Measurements from ENCODE around the gene PARP1.

The PARP1 gene

DNA sequence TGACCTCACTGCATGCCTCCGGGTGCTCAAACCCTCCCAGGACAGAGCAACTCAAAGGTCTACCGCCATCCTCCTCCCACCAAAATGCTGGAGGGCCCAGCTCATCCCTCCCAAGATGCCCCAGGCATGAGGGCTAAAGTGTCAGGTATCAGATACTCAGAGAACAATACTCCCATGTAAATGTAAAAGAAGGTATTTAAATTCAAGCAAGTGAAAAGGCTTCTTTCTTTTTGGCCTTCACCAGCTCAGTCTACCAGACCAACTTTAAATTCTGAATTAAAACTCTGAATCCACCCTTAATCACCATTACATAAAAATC lies 3.0 kb downstream of the PARP1 start:
- DNase-seq: no peak

DNA sequence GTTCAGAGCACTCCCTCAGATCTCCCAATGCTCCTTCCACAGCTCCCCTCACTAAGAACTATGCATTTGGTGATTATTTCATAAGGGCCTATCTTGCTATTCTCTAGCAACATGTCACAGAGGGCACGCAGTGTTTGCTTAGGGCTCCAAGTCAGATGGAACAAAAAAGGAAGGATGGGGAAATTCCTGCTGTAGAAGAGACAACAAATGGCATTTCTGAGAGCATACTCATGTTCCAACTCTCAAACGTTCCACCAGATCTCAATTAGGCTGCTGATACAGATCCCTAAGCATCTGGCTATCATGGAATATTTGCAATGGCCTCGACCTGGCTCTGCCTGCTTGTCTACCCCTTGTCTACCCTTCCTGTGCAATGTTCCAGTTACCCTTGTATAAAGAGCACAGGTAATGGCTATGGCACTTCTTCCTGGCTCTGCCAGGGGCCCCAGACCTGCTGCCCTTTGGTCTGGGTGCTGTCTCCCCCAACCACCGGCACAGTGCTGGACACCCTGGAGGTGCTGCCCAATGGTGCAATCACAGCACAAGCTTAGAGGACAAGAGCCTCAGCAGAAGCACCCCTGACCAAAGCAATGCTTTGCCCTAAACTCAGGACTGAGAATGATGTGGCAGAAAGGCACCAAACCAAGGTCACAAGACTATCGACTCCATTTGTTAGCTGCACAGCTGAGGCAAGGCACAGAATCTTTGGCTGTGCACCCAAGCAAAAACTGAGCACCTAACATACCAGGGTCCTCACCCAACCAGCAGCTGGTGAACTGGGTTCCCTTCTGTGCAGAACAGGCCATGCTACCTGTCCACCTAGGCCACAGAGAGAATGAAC lies 3.6 kb downstream of the PARP1 start:
- DNase-seq: no peak

GRCh38 chr1:226403201-226404034 lies 4.5 kb downstream of the PARP1 start:
- DNase-seq: no peak

GRCh38 chr1:226402739-226403165 lies 5.1 kb downstream of the PARP1 start:
- no peak for DNase-seq

- DNase-seq: no peak
Measured at GRCh38 chr1:226401355-226402303, 6.3 kb downstream of the PARP1 start.

DNA sequence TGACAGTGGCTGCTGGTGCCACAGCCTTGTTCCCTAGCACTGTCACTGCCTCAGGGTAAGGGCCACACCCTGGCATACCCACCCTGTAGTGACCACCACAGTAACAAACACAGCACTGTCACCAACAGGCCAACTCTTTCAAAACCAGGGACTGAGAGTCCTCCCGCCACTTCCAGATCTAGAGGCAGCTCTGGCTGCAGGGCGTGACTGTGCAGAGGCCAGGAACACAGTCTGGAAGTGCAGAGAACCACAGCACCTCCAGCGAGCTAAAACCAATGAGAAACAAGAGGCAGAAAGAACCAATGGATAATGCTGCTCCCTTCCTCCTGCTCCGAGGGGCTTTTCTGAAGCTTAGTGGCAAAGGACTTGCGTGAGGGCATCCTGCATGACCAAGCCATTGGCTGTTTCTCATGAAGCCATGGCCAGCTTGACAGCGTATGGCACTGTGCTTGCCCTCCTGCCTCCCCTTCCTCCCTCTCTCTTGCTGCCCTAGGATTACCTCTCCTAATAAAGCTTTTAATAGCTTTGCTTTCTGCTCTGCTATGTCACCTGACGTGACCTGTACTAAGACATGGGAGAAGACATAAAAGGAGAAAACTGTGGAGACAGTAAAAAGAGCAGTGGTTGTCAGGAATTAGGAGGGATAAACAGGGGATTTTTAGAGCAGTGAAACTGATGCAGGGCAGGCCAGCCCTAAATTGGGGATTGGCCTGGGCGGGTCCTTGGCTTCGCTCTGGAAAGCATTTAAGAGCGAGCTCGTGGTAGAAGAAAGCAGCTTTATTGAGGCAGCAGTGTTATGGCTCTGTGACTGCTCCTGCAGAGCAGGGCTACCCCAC lies 7.2 kb downstream of the PARP1 start:
- no peak for DNase-seq

DNA sequence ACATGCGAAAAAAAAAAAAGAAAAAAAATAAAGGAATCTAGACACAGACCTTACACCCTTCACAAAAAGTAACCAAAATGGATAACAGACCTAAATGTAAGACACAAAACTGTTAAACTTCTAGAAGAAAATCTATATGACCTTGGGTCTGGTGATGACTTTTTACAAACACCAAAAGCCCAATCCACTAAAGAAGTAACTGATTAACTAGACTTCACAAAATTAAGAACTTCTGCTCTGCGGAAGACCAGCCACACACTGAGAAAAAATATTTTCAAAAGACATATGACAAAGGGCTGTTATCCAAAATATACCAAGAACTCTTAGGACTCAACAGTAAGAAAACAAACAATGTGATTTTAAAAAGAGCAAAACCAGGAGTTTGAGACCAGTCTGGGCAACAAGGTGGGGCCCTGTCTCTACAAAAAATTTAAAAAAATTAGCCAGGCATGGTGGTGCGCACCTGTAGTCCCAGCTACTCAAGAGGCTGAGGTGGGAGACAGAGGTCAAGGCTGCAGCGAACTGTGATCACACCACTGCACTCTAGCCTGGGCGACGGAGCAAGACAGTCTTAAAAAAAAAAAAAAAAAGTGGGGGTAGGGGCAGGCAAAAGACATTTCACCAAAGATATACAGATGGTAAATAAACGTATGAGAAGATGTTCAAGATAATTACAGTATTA lies 9.8 kb downstream of the PARP1 start:
- no peak for DNase-seq

DNA sequence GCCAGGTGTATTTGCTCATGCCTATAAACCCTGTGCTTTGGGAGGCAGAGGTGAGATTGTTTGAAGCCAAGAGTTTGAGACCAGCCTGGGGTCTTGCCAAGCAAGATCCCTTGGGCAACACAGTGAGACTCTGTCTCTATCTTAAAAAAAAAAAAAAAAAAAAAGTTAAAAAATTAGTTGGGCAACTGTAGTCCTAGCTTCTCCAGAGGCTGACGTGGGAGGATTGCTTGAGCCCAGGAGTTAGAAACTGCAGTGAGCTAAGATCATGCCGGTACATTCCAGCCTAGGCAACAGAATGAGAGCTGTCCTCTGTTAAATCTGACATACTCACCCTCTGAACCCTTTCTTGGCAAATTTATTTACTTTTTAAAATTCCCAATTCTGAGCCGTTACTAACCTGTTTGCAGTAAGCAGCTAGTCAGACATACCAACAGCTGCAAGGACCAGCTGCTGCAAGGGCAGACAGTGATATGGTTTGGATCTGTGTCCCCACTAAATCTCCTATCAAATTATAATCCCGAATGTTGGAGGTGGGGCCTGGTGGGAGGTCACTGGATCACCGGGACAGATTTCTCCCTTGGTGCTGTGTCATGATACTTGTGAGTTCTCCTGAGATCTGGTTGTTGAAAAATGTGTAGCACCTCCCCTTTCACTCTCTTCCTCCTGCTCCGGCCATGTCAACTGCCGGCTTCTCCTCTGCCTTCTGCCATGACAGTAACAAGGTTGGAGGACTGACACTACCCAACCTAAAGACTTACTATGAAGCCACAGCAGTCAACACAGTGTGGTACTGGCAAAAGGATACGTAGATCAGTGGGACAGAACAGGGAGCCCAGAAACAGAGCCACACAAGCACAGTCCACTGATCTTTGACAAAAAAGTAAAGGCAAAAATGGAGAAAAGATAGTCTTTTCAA lies 10.6 kb downstream of the PARP1 start:
- no peak for DNase-seq

GRCh38 chr1:226395753-226396152 lies 12.1 kb downstream of the PARP1 start:
- no peak for DNase-seq

GRCh38 chr1:226394462-226394861 lies 13.4 kb downstream of the PARP1 start:
- no peak for DNase-seq

DNA sequence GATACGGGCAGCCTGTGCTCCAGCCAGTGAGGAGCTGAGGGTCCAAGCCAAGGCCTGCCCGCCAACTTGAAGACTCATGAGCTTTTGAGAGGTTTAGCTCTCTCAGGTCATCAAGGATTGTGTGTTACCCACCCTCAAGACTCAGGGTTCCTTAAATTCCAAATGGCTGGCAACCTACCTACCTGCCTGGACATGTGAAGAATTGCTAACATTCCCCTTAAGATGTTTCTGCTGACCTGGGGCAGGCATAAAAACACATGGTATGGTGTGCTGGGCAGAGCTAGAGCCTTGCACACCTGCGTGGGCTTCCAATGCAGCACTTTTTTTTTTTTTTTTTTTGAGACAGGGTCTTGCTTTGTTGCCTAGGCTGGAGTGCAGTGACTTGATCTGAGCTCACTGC lies 17.2 kb downstream of the PARP1 start:
- DNase-seq: no peak

GRCh38 chr1:226388131-226388530 lies 19.8 kb downstream of the PARP1 start:
- no peak for DNase-seq

GRCh38 chr1:226384717-226385116 lies 23.2 kb downstream of the PARP1 start:
- DNase-seq: no peak

DNA sequence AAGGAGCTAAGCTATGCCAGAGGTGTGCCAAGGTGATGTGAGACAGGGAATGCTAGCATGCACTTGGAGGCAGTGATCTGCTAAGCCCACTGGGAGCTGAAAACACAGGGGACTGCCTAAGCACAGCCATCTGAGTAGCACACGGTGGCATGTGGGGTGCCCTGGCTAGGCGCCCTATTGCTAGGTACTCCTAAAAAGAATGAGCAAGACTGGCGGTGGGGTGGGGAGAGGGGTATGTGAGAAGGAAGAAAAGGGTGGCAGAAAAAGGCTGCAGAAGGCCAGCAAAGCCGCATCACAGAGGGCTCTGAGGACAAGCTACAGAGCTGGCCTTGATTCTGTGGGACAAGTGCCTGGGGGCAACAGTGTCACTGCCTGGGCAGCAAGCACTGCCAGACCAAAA lies 23.9 kb downstream of the PARP1 start:
- DNase-seq: no peak

- DNase-seq: no peak
Measured at GRCh38 chr1:226382030-226382429, 25.9 kb downstream of the PARP1 start.

DNA sequence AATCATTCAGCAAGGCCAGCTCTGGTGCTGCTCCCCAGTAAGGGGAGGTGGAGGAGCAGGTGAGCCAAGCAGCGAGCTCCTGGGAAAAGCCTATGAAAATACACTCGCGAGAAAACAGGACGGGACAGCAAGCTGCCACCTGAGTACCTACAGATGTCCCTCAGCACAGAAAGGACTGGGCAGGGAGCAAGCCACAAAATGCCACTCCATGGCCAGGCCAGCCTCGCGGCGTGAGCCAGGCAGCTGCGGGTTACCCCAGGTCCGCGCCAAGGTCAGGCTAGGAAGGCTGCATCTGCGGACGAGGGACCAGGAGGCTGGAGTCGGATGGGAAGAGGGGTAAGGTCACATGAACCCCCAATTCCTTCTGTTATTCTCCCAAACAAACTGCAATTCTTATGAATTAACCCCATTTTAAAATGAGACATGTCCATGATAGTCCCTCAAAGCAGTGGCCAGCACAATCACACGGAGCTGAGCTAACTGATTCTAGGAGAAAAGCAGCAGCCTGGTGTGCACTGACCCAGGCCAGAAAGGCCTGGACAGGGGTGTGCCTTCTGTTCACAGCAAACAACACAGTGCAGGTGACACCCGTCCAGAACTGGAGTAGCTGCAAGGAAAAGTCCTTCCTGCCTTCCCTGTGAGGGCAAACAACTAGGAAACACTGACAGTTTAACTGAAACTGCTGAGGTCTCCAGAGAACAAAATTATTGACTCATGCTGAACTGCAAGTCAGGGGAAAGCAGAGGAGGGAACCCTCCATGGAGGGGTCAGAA lies 26.5 kb downstream of the PARP1 start:
- no peak for DNase-seq

- DNase-seq: no peak
Measured at GRCh38 chr1:226378071-226378470, 29.8 kb downstream of the PARP1 start.

DNA sequence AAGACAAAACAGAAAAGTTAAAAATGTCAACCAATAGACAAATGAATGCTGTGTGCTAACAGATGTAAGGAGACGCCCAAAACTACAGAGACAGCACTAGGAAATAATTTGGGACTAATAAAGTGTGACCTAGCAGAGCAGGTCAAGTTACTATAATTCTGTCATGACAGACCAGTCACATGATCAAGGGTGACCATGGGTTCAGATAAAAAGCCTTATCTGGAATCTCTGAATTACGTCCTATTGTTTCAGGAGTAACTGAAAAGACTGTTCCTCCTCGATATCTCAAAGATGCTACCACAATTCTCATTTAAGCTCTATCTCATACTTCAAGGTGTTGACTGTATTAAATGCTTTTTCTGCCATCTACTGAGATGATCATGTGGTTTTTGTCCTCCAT lies 31.6 kb downstream of the PARP1 start:
- DNase-seq: no peak

- no peak for DNase-seq
Measured at GRCh38 chr1:226373376-226373775, 34.5 kb downstream of the PARP1 start.

DNA sequence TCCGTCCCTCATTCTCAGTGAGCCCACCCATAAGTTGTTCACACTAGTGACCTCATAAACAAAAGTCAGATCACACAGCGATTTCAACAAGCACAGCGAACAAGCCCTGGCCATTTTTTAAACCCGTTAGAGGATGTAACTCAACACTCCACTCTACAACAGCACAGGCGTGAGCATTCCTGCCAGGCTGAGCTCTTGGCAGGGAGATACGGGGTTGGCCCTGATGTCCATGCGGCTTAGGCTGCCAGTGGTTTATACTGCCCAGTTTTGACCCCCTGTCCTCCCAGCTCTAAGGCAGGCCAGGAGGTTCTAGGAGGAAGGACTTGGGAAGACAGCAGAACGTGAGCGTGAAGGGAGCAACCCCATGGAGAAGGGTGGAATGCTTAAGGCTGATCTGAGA lies 35.0 kb downstream of the PARP1 start:
- no peak for DNase-seq
